HG02840 (cell line): ENCODE results near the gene HTR2A.
"Not testable (repeated sequence)": the region's sequence is repeated elsewhere in the genome, so short reads cannot be mapped to it uniquely, and the experiment has no call there.

ENCODE experiments used
- ATAC-seq: cut with Tn5 transposase; IDR thresholded peaks from one replicate; pipeline ENCODE4 v1.9.1; 2021; ENCODE audit warnings: mild to moderate bottlenecking, moderate library complexity, moderate number of reproducible peaks; ENCODE audit not compliant: unreplicated experiment, low FRiP score

HTR2A gene

DNA sequence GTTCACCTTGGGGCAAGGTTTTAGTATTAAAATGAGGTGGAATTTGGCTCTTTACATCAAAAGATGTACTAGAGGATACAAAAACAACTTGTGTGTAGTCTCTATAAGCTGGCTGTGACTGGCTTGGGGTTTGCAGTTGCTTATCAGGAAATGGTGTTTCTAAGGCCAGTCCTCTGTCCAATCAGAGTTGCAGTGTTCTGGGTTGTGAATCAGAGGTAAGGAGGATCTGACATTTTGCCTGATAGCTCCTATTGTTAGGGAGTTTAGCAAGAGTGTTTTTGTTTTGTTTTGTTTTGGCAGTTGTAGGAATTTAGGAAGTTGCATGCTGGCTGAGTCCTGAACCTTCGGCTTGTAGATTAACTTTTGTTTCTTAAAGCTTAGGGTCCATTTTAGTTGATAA lies 79.8 kb downstream of the HTR2A start:
- no peak for ATAC-seq

DNA sequence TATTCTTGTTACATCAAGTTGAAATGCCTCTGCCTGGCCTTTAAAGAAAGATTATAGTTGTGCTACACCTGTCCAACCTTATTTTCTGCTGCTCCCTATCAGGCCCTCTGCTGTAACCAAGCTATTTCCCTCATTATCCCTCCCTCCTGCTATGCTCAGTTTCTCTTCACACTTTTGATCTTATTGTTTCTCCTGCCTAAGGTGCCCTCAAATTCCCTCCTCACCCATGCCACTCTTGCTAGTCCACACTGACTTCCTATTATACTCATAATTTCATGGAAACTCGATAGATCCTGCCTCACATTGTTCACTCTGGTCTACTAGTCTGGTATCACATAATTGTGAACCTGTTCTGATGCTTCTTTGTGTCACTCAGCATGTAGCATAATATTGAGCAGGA lies 80.5 kb downstream of the HTR2A start:
- no peak for ATAC-seq

DNA sequence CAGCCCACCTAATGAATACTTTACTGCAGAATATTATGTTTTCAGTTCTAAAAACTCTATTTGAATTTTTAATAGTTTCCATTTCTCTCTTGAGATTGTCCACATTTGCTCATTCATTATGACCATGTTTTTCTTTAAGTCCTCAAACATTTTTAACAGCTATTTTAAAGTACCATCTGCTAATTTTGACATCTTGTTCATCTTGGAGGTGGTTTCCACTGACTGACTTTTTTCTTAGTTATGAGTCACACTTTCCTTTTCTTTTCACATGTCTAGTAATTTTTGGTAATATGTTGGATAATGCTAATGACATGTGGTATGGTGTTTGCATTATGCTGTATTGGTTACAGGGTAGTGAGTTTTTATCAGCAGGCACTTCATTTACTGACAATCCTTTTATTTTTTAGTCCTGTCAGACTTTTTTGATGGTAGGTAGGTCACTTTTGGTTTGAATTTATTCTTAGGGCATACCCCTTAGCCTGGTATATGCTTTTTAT lies 84.5 kb downstream of the HTR2A start:
- no peak for ATAC-seq

DNA sequence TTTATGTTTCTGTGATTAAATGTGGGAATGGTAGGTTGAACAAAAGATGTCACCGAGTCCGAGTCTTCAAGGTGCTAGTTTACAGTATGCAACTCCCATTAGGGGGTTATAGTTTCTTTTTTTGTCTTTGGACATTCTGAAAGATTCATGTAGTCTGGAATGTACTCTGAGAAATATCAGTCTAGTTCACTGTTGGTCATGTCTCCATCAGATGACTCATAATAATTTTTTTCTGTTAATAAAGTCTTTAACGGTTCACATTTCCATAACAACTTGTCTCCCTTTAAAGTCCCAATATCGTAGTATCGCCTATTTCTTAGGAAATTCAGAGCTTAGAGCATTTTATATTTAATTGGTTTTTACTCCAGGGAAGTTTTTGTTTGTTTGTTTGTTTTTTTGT lies 86.4 kb downstream of the HTR2A start:
- no peak for ATAC-seq

DNA sequence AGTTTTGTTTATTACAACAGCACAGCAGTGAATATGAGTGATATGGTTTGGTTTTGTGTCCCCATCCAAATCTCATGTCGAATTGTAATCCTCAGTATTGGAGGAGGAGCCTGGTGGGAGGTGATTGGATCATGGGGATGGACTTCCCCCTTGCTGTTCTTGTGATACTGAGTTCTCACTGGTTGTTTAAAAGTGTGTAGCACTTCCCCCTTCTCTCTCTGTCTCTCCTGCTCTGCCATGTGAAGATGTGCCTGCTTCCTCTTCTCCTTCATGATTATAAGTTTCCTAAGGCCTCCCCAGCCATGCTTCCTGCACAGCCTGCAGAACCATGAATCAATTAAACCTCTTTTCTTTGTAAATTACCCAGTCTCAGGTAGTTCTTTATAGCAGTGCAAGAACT lies 91.9 kb downstream of the HTR2A start:
- ATAC-seq = not testable (repeated sequence)

DNA sequence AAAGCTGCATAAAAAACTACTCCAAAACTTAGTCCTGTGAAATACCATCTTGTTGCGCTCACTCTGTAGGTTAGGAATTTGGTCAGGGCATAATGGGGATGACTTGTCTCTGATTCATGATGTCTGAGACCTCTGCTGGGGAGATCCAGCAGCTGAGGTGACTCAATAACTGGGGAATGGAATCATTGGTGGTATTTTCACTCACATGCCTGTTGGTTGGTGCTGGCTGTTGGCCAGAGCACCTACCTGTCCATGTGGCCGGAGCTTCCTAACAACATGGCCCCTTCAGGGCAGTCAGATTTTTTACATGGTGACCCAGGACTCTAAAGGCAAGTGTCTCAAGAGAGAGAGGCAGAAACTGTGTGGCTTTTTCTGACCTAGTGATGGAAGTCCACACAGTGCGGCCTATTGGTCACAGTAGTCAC lies 92.5 kb downstream of the HTR2A start:
- ATAC-seq = no peak

DNA sequence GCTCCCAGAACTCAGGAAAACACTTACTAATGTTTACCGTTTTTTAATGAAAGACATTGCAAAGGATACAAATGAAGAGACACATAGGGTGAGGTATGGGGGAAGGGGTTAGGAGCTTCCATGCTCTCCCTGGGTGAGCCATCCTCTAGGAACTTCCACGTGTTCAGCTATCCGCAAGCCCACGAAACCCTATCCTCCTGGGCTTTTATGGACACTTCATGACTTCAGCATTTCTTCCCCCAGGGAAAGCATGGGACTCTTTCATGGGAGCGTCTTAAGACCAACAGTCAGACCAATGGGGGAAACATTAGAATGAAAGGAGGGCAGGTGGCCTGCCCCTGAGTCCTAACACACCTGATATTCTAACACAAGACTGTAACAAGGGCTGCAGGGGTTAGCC lies 93.3 kb downstream of the HTR2A start:
- ATAC-seq = no peak

DNA sequence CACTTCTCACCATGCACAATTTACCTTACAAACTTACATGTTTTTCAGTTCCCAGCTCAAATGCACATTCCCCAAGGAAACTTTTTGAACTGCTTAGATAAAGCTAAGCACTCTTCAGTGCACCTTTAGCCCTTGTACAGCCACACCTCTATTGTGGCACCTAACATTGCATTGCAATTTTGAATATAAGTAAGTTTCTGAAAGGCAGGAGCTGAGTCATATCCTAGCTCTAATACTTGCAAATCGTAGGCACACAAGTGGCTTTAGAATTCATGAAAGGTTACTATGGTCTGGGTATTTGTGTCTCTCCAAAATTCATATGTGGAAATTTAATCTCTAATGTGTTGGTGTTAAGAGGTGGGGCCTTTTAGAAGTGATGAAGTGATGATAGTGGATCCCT lies 95.0 kb downstream of the HTR2A start:
- ATAC-seq = no peak

DNA sequence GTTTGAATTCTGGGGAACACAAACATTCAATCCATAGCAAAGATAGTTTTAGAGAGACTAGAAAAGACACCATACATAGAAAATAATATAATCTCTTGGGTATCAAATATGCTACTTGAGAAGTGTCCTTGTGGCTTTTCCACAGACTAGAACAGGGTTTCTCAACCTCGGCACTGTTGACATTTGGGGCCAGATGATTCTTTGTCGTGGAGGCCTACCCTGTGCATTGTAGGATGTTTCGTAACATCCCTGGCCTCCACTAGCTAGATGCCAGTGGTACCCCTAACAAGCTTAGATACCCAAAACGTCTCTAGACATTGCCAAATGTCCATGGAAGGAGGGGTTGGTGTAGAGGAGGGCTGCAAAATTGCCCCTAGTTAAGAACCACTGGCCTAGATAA lies 97.7 kb downstream of the HTR2A start:
- ATAC-seq = no peak

DNA sequence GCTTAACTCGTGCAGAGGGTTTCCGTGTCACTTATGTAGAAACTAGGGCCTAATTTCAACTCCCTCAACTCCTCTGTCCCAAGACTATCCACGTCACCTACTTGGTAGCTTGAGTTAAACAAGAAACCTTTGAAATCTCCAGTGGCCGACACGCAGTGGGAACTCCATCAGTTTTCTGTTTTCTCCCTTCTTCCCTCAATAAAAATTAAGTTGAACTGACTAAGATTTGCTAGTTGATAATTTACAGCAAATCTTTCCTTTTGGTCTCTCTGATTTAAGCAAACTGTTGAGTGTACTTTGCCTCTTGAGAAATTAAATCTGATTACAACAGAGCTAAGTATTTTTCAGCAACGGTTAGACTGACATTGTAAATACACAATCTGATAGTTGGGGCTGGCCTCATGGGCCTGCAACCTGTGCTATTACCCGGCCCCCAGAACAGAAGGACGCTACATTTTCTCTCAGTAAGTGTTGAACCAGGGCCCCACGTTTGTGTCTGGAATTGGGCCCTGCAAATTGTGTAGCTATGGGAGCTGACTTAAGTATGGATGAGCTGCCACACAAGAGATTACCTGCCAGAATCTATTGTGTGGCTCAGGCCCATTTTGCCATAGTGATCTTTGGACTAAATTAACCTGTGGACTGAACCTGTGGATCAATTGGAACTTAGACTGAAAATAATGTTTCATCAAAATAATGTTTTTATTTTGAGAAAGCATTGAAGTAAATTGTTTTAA lies 99.2 kb downstream of the HTR2A start:
- ATAC-seq = no peak

DNA sequence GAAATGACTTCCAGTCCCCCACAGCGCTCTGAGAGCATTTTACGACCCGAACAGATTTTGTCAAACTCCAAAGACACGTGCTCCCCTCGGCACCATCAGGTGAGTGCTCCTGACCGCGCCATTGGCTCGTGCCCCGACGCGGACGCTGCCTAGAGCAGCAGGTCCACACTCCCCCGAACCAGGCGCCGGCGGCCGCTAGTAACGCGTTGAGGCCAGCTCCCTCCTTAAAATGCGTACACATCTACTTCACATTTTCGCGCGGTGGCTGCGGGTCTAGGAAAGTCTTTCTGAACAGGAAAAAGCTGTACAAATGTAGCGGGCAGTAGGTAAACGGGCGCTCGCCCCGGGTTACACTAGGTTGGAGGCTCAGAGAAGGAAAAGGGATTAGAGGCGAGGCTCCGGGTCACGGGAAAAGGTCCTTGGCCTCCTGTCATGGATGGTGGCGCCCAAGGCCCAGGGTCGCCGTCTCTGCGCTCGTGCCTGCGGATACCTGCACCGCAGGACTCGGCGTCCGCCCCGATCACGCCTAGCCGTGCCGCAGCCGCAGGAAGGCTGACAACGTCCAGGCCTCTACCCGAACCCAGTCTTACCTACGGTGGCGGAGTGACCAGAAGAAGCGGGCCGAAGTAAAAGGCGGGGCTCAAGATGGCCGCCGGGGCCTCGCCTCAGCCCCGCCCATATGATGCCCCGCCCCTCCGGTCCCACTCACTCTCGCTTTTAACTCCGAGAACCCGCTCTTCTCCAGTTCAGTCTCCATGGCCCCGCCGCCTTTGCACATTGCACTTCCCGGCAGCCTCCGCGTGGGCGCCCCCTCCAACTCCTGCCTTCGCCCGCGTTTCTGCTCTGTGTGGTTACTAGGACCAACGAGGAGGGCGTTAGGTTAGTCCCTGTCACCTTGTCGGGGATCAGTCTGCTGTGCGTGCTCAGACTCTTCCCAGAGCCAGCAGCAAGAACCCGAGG lies 100.1 kb downstream of the HTR2A start, which contains the start of gene ESD:
Gene ESD (minus strand): TSS at position 647 of the 960 bp plus-strand sequence. CDS start 5,748 bp downstream, outside the sequence.
- ATAC-seq = peak; percentile 86

DNA sequence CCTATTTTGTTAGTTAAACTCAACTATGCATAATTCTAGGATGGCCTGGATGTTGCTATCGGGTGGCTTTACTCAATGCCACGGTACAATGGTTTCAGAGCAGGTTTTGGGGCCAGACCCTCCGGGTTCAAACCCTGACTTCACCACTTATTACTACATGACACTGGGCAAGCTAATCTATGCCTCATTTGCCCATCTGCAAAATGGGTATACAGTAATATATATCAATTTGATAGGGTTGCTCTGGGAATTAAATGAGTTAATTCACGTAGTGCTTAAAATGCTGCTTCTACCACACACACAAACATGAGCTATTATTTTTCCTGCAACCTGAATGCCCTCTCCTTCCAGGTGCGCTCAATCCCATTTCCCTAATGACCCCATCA lies 100.7 kb downstream of the HTR2A start:
- ATAC-seq = no peak

DNA sequence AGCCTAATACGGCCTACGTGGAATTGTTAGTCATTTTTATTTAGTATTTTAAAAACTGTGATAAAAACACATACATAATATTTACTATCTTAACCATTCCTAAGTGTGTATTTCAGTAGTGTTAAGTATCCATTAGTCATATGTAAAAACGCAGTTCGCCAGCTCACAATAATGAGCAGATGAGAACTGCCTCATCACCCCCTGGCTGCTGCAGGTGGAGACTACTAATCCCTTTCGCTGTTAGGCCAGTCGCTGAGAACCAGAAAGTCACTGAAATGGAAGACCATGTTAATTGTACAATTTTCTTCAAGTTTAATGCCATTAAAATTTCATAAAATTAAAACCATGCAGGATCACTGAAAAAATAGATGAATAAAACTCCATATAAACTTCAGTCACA lies 101.5 kb downstream of the HTR2A start:
- ATAC-seq = no peak

DNA sequence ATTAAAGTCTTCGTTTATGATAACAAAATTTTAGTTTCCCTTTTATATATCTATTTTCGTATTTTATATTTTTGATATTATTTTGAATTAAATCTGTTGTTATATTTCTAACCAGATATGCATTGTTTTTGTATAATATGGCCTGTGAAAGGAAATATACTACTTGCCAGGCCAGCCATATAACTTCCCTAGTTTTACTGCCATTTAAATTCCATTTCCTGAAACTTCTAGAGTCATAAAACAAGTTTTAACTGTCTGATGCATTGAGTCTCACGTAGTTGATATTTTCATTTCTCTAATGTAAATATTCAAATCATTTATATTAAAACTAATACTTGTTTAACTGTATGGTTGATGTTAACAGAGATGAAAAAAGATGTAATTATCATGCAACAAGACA lies 113.3 kb downstream of the HTR2A start:
- ATAC-seq = no peak

DNA sequence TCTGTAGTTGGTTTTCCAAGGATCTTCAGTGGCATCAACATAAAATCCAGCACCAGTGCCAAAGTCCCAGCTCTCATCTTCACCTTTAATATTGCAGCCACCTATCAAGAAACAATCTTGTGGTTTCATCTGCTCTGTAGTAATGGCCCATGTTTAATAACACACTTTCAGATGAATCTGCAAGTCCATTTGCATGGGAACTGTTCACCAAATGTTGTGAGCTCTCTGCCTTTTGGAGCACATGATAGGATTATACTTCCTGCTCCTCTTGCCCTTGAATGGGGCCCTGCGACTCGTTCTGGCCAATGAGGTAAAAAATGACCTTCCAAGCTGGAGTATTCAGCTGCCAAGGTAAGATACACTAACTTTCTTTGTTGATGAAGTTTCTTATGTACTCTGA lies 114.2 kb downstream of the HTR2A start:
- no peak for ATAC-seq

DNA sequence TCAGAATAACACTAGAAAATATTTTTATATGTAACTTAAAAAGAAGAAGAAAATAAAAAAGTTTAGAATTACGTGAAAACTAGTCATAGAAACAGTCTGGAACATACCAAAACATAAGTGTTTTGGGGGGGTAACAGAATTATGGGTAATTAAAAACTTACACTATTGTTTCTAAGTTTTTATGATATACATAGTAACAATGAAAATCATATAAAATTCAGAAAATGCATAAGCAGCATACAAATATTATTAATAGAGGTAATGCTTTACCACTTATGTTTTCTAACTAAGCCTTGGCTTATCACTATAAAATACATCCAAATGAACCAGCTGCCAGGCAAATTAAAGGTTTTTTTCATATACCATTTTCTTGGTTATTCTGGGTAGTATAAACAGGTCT lies 114.8 kb downstream of the HTR2A start:
- no peak for ATAC-seq
